RPMI7951 (cell line): ENCODE results near the gene MSL2. TPM values are rescaled to one million over a fixed set of nuclear protein-coding genes. Genes with fewer than 3 reads are reported as not detected.
"Not testable (repeated sequence)": the region's sequence is repeated elsewhere in the genome, so short reads cannot be mapped to it uniquely, and the experiment has no call there.

Experiments used
- DNase-seq: peaks from one replicate; pipeline ENCODE4 v3.0.0-alpha.2; 2012; ENCODE audit warnings: low read depth
- total RNA-seq: library from RNA; depleted of rRNA; stranded (reverse); fragments of >200 nt; shearing (Covaris generic); gene quantifications from 2 replicates; pipeline ENCODE4 v1.2.3, GENCODE V29; 2014

The MSL2 gene
- total RNA-seq, 1 experiment from 2014 or later: 13.1 TPM

DNA sequence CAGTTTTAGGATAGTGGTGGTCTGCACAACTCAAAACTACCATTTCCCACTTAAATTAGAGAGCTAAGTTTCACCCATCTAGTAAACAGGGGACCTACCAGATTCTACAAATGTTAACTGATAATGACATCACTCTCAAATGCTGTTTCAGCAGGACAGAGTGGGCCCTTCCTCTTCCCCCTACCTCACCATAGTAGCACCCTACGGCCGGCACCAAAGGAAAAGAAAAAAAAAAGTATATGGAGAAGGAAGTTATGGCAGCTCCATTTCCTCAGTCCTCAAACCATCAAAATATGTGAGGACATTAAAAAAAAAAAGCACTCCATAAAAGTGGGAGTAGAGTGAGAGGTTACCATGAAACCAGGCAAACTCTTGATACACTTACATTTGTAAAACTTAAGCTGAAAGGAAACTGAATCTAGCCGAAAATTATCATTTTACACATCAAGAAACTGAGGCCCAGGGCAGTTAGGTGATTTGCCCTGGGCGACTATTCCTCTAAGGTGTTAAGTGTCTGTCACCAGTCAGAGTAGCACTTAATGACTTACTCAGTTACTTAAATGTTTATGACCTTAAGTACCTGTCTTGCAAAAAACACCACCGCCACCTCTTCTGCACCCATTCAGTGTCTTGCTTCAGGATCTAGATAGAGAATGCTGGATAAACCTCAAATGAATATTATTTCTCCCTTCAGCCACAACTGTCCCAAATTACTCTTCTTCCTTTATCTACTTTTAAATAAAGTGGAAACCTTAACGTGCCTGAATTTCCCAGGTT, 2.7 kb downstream of the MSL2 start:
- DNase-seq: peak; percentile 9

- DNase-seq: no peak
These were observed 3.3 kb downstream of the MSL2 start for GRCh38 chr3:136192831-136193230.

DNA sequence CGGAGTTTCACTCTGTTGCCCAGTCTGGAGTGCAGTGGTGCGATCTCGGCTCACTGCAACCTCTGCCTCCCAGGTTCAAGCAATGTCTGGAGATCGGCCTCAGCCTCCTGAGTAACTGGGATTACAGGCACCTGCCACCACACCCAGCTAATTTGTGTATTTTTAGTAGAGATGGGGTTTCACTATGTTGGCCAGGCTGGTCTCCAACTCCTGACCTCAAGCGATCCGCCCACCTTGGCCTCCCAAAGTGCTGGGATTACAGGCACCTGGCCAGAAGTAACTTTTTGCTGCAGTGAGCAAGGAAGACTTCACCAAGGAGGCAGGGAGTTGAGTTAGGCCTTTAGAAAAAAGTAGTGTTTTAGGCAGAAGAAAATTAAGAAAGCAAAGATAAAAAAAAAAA, 3.9 kb downstream of the MSL2 start:
- not testable (repeated sequence) for DNase-seq

- no peak for DNase-seq
These were observed 6.1 kb downstream of the MSL2 start for GRCh38 chr3:136189859-136190617.

- DNase-seq: no peak
These were observed 7.1 kb downstream of the MSL2 start for GRCh38 chr3:136189043-136189442.

DNA sequence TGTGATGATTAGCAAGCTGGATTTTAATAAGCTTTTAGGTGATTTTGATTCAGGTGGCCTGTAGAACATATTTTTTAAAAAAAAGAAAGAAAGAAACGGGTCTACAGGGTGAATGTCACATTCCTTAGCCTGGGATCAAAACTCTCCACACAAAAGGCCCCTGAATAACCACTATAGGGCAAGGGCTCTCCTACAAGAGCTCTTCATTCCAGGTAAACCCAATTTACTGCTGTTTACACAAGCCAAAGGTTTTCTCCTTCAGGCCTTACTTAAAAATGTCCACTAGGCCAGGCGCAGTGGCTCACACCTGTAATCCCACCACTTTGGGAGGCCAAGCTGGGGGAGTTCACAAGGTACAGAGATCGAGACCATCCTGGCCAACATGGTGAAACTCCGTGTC, 8.3 kb downstream of the MSL2 start:
- DNase-seq: no peak

DNA sequence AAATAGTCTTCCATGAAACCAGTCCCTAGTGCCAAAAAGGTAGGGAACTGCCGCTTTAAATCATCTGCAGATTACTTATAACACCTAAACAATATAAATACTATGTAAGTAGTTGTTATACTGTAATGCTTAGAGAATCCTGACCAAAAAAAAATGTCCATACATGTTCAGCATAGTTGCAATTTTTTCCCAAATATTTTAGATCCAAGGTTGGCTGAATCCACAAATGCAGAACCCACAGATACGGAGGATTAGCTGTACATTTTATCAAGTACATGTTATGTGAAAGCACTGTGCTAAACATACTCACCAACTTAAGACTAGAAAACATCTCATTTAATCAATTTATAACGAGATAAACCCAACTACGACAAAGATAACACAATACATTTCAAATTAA, 9.3 kb downstream of the MSL2 start:
- no peak for DNase-seq

- no peak for DNase-seq
These were observed 9.8 kb downstream of the MSL2 start for GRCh38 chr3:136186344-136186743.

- no peak for DNase-seq
These were observed 11.4 kb downstream of the MSL2 start for GRCh38 chr3:136184703-136185102.

DNA sequence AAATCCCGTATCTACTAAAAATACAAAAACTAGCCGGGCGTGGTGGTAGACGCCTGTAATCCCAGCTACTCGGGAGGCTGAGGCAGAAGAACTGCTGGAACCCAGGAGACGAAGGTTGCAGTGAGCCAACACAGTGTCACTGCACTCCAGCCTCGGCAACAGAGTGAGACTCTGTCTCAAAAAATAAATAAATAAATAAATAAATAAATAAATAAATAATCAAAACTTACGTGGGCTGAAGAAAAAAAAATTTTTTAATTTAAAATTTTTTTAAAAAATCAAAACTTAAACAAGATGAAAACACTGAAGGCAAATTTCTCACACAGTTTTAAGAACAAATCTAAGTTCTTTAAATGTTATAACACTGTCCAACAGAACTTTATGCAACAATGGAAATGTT, 14.4 kb downstream of the MSL2 start:
- DNase-seq: no peak

GRCh38 chr3:136177876-136178275, 18.3 kb downstream of the MSL2 start:
- DNase-seq: no peak

DNA sequence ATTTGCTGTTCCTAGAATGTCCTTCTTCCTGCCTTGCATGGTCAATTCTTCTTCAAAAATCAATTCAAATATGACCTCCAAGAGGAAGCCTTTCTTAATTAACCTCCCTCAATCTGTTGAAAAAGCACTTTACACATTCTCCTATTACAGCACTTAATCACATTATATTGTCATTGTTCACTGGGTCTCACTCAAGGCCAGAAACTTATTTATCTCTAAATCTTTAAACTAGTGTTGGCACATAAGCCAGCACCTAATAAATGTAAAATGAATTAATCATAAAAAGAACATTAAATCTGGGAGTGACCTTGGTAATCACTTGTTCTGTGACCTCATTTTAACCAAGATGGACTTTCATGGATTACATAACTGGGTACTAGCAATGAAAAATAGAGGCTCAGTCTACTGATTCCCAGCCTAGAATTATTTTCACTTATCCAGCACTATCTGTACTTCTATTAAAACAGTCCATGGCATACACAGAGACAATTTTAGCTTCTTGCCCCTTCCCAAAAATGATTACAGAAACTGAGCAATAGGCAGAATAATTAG, 22.1 kb downstream of the MSL2 start:
- no peak for DNase-seq

DNA sequence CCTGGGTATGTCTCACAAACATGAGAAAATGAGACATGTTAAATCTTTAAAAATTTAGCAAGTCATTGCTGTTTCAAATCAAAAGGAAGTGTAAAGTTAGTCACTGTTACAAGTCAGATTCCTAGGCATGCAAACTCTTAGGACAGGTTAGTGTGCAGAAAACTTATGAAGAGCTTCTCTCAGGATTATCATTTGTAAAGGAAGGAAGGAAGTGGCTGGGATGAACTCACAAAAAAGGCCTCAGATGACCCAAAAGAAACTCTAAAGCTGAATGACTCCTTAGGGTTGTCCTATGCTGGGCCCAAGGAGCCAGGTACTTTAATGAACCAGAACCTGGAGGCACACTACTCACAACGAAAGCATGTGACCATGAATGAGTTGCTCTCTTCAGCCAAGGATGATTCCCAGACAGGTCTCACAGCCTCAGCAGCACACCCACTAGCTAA, 25.0 kb downstream of the MSL2 start:
- no peak for DNase-seq

GRCh38 chr3:136168236-136168635, 27.9 kb downstream of the MSL2 start:
- DNase-seq: not testable (repeated sequence)

DNA sequence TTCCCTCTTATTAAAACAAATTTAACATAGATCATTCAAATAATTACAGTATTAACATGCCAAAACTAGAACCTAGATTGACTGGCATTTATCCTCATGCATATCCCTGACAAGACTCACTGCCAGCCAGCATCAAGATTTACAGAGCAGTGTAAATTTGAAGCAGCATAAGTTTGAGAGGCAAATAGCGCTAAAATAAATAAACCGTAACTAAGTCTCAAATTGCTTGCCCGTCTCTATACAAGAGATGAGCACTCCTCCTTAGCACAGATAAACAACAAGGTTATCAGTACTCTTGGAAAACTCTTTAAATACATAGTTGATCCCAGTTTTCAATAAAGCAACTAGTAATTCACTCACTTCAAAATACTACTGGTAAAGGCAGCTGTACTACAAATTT, 29.6 kb downstream of the MSL2 start:
- DNase-seq: no peak

GRCh38 chr3:136163607-136164006, 32.5 kb downstream of the MSL2 start:
- DNase-seq: not testable (repeated sequence)

GRCh38 chr3:136162322-136162721, 33.8 kb downstream of the MSL2 start:
- DNase-seq: no peak

DNA sequence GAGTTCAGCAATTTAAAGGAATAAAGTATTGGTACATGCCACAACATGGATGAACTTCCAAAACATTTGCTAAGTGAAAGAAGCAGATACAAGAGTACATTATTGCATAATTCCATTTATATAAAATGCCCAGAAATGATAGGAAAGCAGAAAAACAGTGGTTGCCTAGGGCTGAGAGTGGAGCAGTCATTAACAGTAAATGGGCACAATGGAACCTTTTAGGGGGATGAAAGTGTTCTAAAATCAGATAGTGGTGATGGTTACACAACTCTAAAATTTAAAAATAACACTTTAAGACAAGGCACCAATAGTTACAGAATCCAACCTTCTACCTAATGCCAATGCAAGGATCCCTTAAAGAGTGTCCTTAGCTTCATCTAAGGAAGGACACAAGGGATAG, 34.6 kb downstream of the MSL2 start:
- DNase-seq: no peak

DNA sequence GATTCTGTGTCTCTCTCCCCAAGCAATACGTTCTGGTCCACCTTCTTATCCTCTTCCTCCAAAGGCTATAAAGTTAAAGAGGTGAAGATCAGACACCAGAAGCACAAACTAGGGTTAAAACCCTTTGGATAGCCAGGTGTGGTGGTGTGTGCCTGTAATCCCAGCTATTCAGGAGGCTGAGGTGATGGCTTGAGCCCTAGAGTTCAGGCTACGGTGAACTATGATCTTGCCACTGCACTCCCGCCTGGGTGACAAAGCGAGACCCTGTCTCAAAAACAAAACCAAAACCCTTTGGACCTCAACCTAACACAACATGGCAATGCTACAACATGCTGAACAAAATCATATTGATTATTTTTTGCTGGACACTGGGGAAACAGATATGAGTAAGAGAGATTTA, 43.2 kb downstream of the MSL2 start:
- no peak for DNase-seq

DNA sequence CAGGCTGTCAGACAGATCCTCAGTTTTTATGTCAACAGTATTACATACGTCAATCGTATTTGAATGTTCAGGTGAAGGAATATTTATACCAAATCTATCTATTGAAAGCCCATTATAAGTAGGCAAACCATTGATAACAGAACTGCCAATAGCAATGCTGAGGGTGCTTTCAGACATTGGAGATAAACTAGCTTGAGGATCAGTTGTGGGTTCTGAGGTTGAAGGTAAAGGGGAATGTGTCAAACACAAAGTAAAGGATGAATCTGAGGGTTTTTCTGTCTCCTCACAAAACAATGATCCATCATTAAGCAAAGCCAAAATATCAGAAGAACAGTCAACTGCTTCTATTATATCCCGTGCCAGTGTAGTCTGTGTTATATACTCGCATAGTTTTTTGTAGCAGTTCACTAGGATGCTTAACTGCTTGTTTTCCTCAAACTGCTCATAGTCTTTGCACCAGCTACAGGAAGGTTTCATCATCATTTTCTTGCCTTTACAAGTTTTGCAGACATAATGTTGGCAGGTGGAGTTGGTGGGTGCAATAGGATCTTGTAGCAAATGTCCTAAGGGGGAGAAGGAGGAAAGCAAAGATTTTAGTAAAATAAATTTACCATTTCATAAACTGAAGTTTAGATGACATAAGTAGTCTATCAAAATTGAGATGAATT, 43.8 kb downstream of the MSL2 start:
- DNase-seq: no peak

GRCh38 chr3:136151219-136151618, 44.9 kb downstream of the MSL2 start:
- DNase-seq: no peak

DNA sequence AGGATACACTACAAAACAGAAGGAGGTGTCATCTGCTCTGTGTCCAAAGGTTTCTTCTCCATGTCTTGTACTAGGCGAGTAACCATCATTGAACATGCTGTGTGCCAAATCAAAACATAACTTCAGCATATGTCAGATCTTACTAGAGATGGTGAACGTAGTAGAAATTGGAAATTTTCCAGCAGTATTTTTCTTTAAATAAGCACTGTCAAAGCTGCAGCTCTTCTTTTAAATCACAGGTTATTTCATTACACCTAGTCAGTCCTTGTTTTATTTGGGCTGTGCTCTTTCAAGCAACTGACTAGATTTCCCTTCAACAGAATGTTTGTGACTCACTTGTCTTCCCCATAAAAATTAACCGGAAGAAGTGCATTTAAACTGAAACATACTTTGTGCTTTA, 46.5 kb downstream of the MSL2 start:
- peak; percentile 42 for DNase-seq
